AG09319 (cell line): ENCODE results near the gene SRRM4.
"Not testable (repeated sequence)": the region's sequence is repeated elsewhere in the genome, so short reads cannot be mapped to it uniquely, and the experiment has no call there.

Experiments
- DNase-seq: peaks from one replicate; pipeline ENCODE4 v3.0.0-alpha.2; 2010; ENCODE audit warnings: low read depth; ENCODE audit errors: extremely low read depth
- TF ChIP-seq, protein P1 (sequence below): IDR thresholded peaks from 2 replicates; pipeline ENCODE4 v1.5.1; 2011; ENCODE audit warnings: low read depth, mild to moderate bottlenecking, inconsistent platforms, low read length, moderate library complexity

The SRRM4 gene

DNA sequence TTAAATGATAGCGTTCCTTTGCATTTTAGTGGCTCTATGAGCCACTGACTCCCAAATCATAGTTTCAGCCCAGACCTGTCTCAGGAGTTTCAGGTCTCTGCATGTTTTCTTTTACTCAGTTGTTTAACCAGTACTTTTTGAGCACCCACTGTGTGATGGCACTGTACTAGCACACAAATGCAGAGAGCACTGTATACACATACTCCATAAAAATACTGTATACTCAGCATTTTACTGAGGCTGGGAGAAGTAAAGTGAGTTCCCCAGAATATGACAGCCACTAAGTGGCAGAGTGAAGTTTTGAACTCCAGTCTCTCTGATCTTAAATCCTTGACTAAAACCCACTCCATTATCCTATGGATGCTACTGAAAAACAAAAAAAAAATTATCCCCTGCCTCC lies 121.4 kb downstream of the SRRM4 start:
- TF ChIP-seq, protein P1, sequence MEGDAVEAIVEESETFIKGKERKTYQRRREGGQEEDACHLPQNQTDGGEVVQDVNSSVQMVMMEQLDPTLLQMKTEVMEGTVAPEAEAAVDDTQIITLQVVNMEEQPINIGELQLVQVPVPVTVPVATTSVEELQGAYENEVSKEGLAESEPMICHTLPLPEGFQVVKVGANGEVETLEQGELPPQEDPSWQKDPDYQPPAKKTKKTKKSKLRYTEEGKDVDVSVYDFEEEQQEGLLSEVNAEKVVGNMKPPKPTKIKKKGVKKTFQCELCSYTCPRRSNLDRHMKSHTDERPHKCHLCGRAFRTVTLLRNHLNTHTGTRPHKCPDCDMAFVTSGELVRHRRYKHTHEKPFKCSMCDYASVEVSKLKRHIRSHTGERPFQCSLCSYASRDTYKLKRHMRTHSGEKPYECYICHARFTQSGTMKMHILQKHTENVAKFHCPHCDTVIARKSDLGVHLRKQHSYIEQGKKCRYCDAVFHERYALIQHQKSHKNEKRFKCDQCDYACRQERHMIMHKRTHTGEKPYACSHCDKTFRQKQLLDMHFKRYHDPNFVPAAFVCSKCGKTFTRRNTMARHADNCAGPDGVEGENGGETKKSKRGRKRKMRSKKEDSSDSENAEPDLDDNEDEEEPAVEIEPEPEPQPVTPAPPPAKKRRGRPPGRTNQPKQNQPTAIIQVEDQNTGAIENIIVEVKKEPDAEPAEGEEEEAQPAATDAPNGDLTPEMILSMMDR: no peak
- DNase-seq: no peak

DNA sequence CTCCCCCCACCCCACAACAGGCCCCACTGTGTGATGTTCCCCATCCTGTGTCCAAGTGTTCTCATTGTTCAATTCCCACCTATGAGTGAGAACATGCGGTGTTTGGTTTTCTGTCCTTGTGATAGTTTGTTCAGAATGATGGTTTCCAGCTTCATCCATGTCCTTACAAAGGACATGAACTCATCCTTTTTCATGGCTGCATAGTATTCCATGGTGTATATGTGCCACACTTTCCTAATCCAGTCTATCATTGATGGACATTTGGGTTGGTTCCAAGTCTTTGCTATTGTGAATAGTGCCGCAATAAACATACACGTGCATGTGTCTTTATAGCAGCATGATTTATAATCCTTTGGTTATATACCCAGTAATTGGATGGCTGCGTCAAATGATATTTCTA lies 123.6 kb downstream of the SRRM4 start:
- DNase-seq: not testable (repeated sequence)

DNA sequence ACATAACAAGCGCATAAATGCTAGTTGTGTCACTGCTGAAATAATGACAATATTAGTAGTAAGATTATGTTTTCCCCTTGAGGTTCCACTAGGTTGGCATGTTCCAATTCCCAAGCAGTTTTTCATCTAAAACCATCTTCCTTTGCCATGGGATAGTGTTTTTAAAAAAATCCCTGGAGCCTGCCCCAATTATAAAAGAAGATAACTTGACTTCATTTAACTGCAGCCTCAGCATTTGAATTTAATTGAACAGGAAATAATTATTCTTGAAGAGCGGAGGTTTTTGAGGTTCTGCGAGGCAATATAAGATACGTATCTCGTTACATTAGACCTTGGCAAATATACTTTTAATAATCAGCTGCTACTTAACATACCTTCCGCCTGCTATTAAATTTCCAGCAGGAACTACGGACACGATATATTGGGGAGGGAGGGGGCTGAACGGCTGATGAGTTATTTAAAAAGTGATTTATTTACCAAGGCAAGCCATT lies 132.2 kb downstream of the SRRM4 start:
- TF ChIP-seq, protein P1: no peak
- no peak for DNase-seq

DNA sequence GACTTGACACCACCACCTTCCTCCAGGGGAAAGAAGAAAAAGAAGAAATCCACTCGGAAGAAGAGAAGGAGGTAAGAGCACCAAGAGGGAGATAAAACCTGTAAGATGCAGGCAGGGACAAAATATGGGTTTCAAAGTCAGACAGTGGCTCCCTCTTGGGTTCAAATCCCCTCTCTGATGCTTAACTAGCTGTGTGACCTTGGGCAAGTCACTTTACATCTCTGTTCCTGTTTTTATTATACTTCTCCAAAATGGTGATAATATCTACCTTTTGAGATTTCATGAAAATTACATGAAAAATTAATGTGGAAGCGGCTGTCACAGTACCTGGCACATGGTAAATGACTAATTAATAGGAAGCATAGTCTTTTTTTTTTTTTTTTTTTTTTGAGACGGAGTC lies 133.0 kb downstream of the SRRM4 start:
- no peak for DNase-seq
- TF ChIP-seq, protein P1: no peak

DNA sequence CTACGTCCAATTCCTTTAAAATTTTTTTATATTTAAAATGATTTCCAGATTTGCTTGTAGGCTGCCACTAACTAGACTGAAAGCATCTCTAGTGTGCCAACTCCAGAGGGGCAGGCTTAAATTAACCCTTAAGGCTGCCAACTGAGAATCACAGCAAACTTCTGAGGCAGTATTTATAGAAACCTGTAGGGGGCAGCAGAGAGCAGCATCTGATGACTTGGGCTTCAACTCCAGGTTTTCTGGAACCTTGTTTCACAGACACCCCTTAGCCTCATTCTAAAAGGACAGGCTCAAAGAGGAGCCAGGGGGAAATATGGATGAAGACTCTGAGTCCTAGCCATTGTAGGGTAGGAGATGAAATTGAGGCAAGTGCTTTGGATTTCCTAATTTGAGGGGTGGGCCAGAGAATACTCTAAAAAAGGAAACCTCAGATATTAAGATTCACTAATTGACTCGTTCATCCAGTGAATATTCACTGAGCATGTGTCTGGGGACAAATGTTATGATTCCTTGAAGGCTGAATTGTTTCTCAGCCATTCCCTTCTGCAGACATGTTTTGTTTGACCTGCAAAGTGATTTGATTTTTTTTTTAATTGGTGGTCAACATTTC lies 134.1 kb downstream of the SRRM4 start:
- peak; percentile 7 for DNase-seq
- TF ChIP-seq, protein P1: peak; percentile 84

DNA sequence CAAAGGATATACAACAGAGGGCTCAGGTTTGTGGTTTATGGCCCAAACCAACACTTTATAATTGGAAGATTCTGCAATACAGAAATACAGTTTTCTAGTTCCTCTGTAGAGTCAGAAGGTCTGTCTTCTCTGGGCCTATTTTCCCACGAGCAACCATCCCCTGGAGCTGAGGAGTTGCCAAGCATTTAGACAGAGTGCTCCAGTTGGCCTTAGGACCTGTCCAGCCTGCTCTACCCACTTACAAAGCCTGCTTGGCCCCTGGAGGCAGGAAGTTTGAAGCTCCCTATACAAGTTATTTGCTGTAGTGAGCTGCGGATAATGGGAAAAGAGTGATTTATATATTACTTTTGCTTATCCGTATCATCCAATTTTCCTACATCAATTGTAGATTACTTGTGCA lies 136.6 kb downstream of the SRRM4 start:
- TF ChIP-seq, protein P1: no peak
- DNase-seq: no peak

DNA sequence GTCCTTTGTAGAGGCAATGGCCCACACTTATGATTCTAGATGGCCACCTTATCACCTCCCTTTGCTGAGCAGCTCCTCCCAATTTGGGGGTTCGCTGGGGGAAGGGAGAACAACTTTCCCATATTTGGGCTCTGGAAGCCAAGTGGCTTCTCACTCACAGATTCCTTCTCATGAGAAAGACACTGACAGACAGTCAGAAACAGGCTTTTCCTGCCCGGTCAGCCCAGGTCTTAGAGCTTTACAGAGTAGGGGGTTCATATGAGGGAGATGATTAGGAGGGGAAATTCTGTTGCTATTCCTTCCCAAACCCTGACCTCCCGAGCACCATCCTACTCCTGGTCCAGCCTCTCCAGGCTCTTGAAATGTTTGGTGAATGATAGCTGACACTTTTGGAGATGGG lies 137.3 kb downstream of the SRRM4 start:
- DNase-seq: no peak
- TF ChIP-seq, protein P1: no peak

DNA sequence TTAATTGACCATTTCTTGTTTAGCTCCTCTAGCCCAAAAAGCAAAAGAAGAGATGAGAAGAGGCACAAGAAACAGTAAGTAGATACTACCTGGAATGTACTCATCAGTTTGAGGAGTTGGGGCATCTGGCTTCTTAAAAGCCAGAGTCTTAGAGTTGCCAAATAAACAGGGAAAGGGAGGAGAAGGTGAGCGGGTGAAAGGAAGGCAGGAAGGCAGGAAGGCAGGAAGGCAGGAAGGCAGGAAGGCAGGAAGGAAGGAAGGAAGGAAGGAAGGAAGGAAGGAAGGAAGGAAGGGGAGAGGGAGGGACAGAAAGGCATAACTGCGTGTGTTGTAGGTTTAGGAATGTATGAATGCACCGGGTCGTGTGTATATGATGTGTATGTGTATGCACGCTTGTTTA lies 140.7 kb downstream of the SRRM4 start:
- TF ChIP-seq, protein P1: no peak
- DNase-seq: no peak
